Measurements from ENCODE around the gene MEGF11. TPM values are rescaled to one million over a fixed set of nuclear protein-coding genes. Genes with fewer than 3 reads are reported as not detected.

Gene MEGF11
- polyA plus RNA-seq, 3 donors = not detected

DNA sequence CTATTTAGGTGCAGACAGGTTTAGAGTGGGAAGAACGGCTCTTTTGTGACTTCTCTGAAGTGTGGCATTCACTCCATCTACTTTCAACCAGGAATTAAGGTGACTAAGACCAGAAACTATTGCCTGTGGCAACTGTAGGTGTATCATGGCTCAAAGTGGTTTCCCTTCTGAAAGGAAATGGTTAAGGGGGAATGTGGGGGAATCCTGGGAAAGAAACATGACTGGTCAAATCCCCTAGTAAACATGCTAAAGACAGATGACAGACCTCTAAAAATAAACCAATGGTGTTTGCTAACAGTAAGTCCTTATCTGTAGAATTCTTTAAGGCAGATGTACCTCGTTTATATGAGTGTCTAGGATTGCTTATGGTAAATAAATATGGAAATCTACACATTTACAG, 56.9 kb downstream of the MEGF11 start:
- no CpG with 5 or more reads among the region's 2 CpGs for WGBS (ENCODE audit: insufficient coverage)
- Mint-ChIP-seq H3K9me3 (no peaks in the 10 kb centered on the region), H3K36me3 (no peaks in the 10 kb centered on the region), H3K4me1 (no peaks in the 10 kb centered on the region), H3K27ac (no peak overlapping the region), H3K4me3 (no peak overlapping the region), H3K27me3 (ENCODE audit: low read depth in 3 of 3) (peaks cover 6 to 8% (median 7%) of the 10 kb centered on the region in 3 donors)
- H3K9ac ChIP-seq (ENCODE audit: insufficient read depth, low read length, poor library complexity, severe bottlenecking) = no peak overlapping the region
- TF ChIP-seq, protein P1, sequence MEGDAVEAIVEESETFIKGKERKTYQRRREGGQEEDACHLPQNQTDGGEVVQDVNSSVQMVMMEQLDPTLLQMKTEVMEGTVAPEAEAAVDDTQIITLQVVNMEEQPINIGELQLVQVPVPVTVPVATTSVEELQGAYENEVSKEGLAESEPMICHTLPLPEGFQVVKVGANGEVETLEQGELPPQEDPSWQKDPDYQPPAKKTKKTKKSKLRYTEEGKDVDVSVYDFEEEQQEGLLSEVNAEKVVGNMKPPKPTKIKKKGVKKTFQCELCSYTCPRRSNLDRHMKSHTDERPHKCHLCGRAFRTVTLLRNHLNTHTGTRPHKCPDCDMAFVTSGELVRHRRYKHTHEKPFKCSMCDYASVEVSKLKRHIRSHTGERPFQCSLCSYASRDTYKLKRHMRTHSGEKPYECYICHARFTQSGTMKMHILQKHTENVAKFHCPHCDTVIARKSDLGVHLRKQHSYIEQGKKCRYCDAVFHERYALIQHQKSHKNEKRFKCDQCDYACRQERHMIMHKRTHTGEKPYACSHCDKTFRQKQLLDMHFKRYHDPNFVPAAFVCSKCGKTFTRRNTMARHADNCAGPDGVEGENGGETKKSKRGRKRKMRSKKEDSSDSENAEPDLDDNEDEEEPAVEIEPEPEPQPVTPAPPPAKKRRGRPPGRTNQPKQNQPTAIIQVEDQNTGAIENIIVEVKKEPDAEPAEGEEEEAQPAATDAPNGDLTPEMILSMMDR (IDR thresholded peaks at IDR 0.05) = no peak
- no peaks in the 10 kb centered on the region for H3K4me1 ChIP-seq (ENCODE audit: control insufficient read depth in 1 of 2, insufficient read depth in 2 of 2, low read length in 2 of 2)
- no peaks in the 10 kb centered on the region for H3K9me3 ChIP-seq (replicated peaks in 1 of 2; ENCODE audit: control insufficient read depth in 1 of 2, insufficient read depth in 1 of 2, low read length in 2 of 2)
- no peak for DNase-seq
- H3K27ac ChIP-seq (ENCODE audit: low read depth in 1 of 2, low read length in 2 of 2) = no peak overlapping the region
- H3K4me2 ChIP-seq (replicated peaks; ENCODE audit: extremely low read depth, low read length, poor library complexity, severe bottlenecking) = no peak overlapping the region
- intact Hi-C loops (cut with micrococcal nuclease) = loop anchor here in 1 of 2 donors (10.0 kb wide), 1 partner anchor 562 kb away; no protein-coding TSS in a partner anchor
- H2AFZ ChIP-seq (ENCODE audit: insufficient read depth, low read depth, low read length, poor library complexity, severe bottlenecking) = no peak overlapping the region
- H4K20me1 ChIP-seq (ENCODE audit: insufficient read depth, low read length) = no peaks in the 10 kb centered on the region
- no peaks in the 10 kb centered on the region for H3K79me2 ChIP-seq (ENCODE audit: insufficient read depth, low read length)
- no peaks in the 10 kb centered on the region for H3K36me3 ChIP-seq (replicated peaks in 1 of 2; ENCODE audit: control insufficient read depth in 1 of 2, insufficient read depth in 2 of 2, low read length in 2 of 2)
- no peaks in the 10 kb centered on the region for H3K27me3 ChIP-seq (ENCODE audit: control insufficient read depth in 2 of 2, insufficient read depth in 2 of 2, low read length in 2 of 2)
- no peak overlapping the region for H3K4me3 ChIP-seq (replicated peaks in 1 of 3; ENCODE audit: low read depth in 2 of 3, low read length in 3 of 3)

DNA sequence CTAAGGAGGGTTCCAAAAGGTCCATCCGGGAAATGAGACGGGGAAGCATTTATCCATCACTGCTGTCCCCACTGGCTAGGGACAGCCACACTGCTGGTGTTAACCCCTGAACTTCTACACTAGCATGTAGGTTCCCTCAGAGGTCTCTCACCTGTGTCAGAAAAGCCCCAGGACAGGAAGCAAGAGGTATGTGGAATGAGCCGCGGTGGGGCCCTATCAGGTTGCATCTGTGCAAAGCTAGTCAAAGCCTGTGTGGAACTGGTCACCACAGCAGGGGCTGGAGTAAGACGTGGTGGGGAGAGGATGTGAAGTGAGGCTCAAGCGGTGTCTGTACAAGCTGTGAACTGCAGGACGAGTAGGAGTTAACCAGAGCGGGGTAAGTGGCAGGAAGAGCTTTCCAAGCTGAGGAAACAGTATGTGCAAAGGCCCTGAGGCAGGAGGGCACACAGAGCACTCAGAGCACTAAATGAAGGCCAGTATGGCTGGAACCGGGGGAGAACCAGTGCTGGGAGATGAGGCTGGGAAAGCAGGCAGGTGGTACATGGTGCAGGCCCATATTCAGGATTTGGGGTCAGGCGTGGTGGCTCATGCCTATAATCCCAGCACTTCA, 57.8 kb downstream of the MEGF11 start:
- TF ChIP-seq, protein P1 (IDR thresholded peaks at IDR 0.05) = no peak
- H4K20me1 ChIP-seq (ENCODE audit: insufficient read depth, low read length) = no peaks in the 10 kb centered on the region
- no peak overlapping the region for H3K27ac Mint-ChIP-seq
- H3K9me3 ChIP-seq (replicated peaks in 1 of 2; ENCODE audit: control insufficient read depth in 1 of 2, insufficient read depth in 1 of 2, low read length in 2 of 2) = no peaks in the 10 kb centered on the region
- 88% methylated on average over 9 of the region's 10 CpGs for WGBS (ENCODE audit: insufficient coverage)
- H3K9me3 Mint-ChIP-seq = no peaks in the 10 kb centered on the region
- H3K4me3 ChIP-seq (replicated peaks in 1 of 3; ENCODE audit: low read depth in 2 of 3, low read length in 3 of 3) = no peak overlapping the region
- no peaks in the 10 kb centered on the region for H3K4me1 Mint-ChIP-seq
- no peaks in the 10 kb centered on the region for H3K4me1 ChIP-seq (ENCODE audit: control insufficient read depth in 1 of 2, insufficient read depth in 2 of 2, low read length in 2 of 2)
- intact Hi-C loops (cut with micrococcal nuclease) = loop anchor here in 1 of 2 donors (10.0 kb wide), 1 partner anchor 561 kb away; no protein-coding TSS in a partner anchor
- H3K79me2 ChIP-seq (ENCODE audit: insufficient read depth, low read length) = no peaks in the 10 kb centered on the region
- no peak overlapping the region for H3K9ac ChIP-seq (ENCODE audit: insufficient read depth, low read length, poor library complexity, severe bottlenecking)
- H3K36me3 ChIP-seq (replicated peaks in 1 of 2; ENCODE audit: control insufficient read depth in 1 of 2, insufficient read depth in 2 of 2, low read length in 2 of 2) = no peaks in the 10 kb centered on the region
- no peak for DNase-seq
- no peak overlapping the region for H3K27ac ChIP-seq (ENCODE audit: low read depth in 1 of 2, low read length in 2 of 2)
- H3K27me3 Mint-ChIP-seq (ENCODE audit: low read depth in 3 of 3) = peaks cover 6 to 7% (median 6%) of the 10 kb centered on the region in 3 donors
- no peaks in the 10 kb centered on the region for H3K36me3 Mint-ChIP-seq
- H3K27me3 ChIP-seq (ENCODE audit: control insufficient read depth in 2 of 2, insufficient read depth in 2 of 2, low read length in 2 of 2) = no peaks in the 10 kb centered on the region
- no peak overlapping the region for H3K4me3 Mint-ChIP-seq
- no peak overlapping the region for H3K4me2 ChIP-seq (replicated peaks; ENCODE audit: extremely low read depth, low read length, poor library complexity, severe bottlenecking)
- no peak overlapping the region for H2AFZ ChIP-seq (ENCODE audit: insufficient read depth, low read depth, low read length, poor library complexity, severe bottlenecking)
